Measurements from ENCODE around the gene GALNTL6.
"Not testable (repeated sequence)": the region's sequence is repeated elsewhere in the genome, so short reads cannot be mapped to it uniquely, and the experiment has no call there.

GALNTL6 gene

GRCh38 chr4:172787111-172787510, 973.9 kb downstream of the GALNTL6 start:
- H3K4me3 ChIP-seq (ENCODE audit: low read depth, low read length): no peak overlapping the region
- no peak for TF ChIP-seq CTCF (conservative IDR thresholded peaks at IDR 0.05; ENCODE audit: low read depth, low read length)
- DNase-seq (ENCODE audit: low read depth): no peak

- H3K4me3 ChIP-seq (ENCODE audit: low read depth, low read length): no peak overlapping the region
- TF ChIP-seq CTCF (conservative IDR thresholded peaks at IDR 0.05; ENCODE audit: low read depth, low read length): no peak
- no peak for DNase-seq (ENCODE audit: low read depth)
Measured at GRCh38 chr4:172791841-172792240, 978.6 kb downstream of the GALNTL6 start.

- no peak for TF ChIP-seq CTCF (conservative IDR thresholded peaks at IDR 0.05; ENCODE audit: low read depth, low read length)
- H3K4me3 ChIP-seq (ENCODE audit: low read depth, low read length): no peak overlapping the region
- no peak for DNase-seq (ENCODE audit: low read depth)
Measured at GRCh38 chr4:172793565-172794306, 980.5 kb downstream of the GALNTL6 start.

GRCh38 chr4:172794307-172794703, 981.1 kb downstream of the GALNTL6 start:
- no peak for DNase-seq (ENCODE audit: low read depth)
- TF ChIP-seq CTCF (conservative IDR thresholded peaks at IDR 0.05; ENCODE audit: low read depth, low read length): no peak
- no peak overlapping the region for H3K4me3 ChIP-seq (ENCODE audit: low read depth, low read length)

GRCh38 chr4:172797281-172797680, 984.1 kb downstream of the GALNTL6 start:
- not testable (repeated sequence) for H3K4me3 ChIP-seq (ENCODE audit: low read depth, low read length); DNase-seq (ENCODE audit: low read depth)

GRCh38 chr4:172802032-172802431, 988.8 kb downstream of the GALNTL6 start:
- DNase-seq (ENCODE audit: low read depth): no peak
- no peak for TF ChIP-seq CTCF (conservative IDR thresholded peaks at IDR 0.05; ENCODE audit: low read depth, low read length)
- no peak overlapping the region for H3K4me3 ChIP-seq (ENCODE audit: low read depth, low read length)

- H3K4me3 ChIP-seq (ENCODE audit: low read depth, low read length): no peak overlapping the region
- no peak for TF ChIP-seq CTCF (conservative IDR thresholded peaks at IDR 0.05; ENCODE audit: low read depth, low read length)
Measured at GRCh38 chr4:172806841-172807240, 993.6 kb downstream of the GALNTL6 start.

More at GRCh38 chr4:172806841-172807240, 993.6 kb downstream of the GALNTL6 start:
- DNase-seq (ENCODE audit: low read depth): no peak
